NCI-H82 treated with DMSO at 0.1 percent for 48 hours (cell line): Measurements from ENCODE around the gene LEPR.

Experiments used
- DNase-seq: peaks from one replicate; lab custom pipeline; 2025; ENCODE audit not compliant: unreplicated experiment; lab: John Stamatoyannopoulos, UW

The LEPR gene

GRCh38 chr1:65409314-65409713 lies 11.2 kb upstream of the LEPR start:
- DNase-seq: no peak

GRCh38 chr1:65409816-65410326 lies 10.6 kb upstream of the LEPR start:
- no peak for DNase-seq

- DNase-seq: no peak
Observed at GRCh38 chr1:65412256-65412983, 8.0 kb upstream of the LEPR start.

- no peak for DNase-seq
Observed at GRCh38 chr1:65412984-65413375, 7.5 kb upstream of the LEPR start.

- DNase-seq: no peak
Observed at GRCh38 chr1:65414538-65414937, 5.9 kb upstream of the LEPR start.

GRCh38 chr1:65416767-65417166 lies 3.7 kb upstream of the LEPR start:
- DNase-seq: no peak

GRCh38 chr1:65417729-65418128 lies 2.7 kb upstream of the LEPR start:
- DNase-seq: no peak

- DNase-seq: no peak
Observed at GRCh38 chr1:65418522-65419185, 1.8 kb upstream of the LEPR start.

GRCh38 chr1:65419681-65420589 lies 533 bp upstream of the LEPR start:
- DNase-seq: peak; percentile 97

- DNase-seq: no peak
Observed at GRCh38 chr1:65421351-65422025, 1.0 kb downstream of the LEPR start.

- no peak for DNase-seq
Observed at GRCh38 chr1:65422241-65423203, 2.1 kb downstream of the LEPR start.

- peak; percentile 24 for DNase-seq
Observed at GRCh38 chr1:65423884-65424572, 3.6 kb downstream of the LEPR start.

GRCh38 chr1:65424573-65424889 lies 4.1 kb downstream of the LEPR start:
- no peak for DNase-seq

GRCh38 chr1:65425006-65425405 lies 4.5 kb downstream of the LEPR start:
- no peak for DNase-seq

- no peak for DNase-seq
Observed at GRCh38 chr1:65425697-65426096, 5.2 kb downstream of the LEPR start.

GRCh38 chr1:65429078-65429477 lies 8.6 kb downstream of the LEPR start:
- DNase-seq: no peak

- DNase-seq: no peak
Observed at GRCh38 chr1:65429806-65430205, 9.3 kb downstream of the LEPR start.

- peak; percentile 15 for DNase-seq
Observed at GRCh38 chr1:65431111-65431705, 10.7 kb downstream of the LEPR start.

GRCh38 chr1:65432918-65433317 lies 12.4 kb downstream of the LEPR start:
- DNase-seq: no peak
